HG03139 (cell line): Measurements from ENCODE around the gene BCL2.
A peak's percentile ranks its signal among the peaks of the same experiment; 100 is the strongest.
"Not testable (repeated sequence)": the region's sequence is repeated elsewhere in the genome, so short reads cannot be mapped to it uniquely, and the experiment has no call there.

Experiments
- ATAC-seq: cut with Tn5 transposase; IDR thresholded peaks from one replicate; pipeline ENCODE4 v1.9.1; 2021; ENCODE audit not compliant: unreplicated experiment

The BCL2 gene

GRCh38 chr18:63319383-63320122 is at the start of gene BCL2:
Gene BCL2, minus strand, starts transcription at chr18:63319769.
- peak; percentile 1 for ATAC-seq

GRCh38 chr18:63368611-63369010 is 49.0 kb upstream of the BCL2 start:
- ATAC-seq, result no peak

DNA sequence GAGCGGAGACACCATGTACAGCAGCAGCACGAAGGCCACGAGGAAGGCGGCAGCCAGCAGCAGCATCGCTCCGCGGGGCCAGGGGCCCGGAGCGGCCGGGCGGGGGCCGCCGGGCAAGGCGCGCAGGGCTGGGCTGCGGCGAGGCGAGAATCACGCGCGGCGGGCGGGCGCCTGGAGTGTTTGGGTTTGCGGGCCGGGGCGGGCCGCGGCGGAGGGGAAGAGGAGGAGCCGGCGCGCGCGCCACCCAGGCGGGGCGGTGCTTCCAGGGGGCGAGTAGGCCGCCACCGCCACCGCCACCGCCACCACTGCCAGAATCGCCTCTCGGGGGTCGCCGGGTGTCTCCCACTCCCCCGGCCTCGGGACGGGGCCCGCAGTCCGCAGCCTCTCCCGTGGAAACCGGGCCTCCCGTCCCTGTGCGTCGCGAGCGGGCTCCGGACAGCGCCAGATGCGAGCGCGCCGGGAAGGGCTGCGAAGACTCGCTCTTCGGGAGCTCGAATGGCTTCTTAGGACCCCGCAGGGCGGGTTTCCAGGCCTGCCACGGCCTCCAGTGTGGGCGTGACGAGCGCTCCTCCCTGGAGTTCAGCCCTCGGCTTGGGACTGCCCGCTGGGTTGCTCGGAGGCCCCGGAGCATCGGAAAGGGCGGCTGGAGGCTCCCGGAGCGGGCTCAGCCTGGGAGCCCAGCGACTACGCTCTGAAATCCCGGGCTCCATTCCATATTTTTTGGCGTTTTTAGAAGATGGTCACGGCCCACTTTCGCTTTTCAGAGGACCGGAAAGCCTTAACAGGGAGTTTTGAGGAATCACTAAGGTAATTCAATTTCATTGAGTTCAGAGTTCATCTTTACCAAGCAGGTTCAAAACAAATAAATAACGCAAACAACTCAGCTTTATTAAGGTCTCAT is 47.7 kb upstream of the BCL2 start, which contains the start of gene KDSR:
Gene KDSR (minus strand): TSS at position 154 of the 901 bp plus-strand sequence. CDS start 88 bp downstream, at position 66.
- ATAC-seq, result peak; percentile 77

DNA sequence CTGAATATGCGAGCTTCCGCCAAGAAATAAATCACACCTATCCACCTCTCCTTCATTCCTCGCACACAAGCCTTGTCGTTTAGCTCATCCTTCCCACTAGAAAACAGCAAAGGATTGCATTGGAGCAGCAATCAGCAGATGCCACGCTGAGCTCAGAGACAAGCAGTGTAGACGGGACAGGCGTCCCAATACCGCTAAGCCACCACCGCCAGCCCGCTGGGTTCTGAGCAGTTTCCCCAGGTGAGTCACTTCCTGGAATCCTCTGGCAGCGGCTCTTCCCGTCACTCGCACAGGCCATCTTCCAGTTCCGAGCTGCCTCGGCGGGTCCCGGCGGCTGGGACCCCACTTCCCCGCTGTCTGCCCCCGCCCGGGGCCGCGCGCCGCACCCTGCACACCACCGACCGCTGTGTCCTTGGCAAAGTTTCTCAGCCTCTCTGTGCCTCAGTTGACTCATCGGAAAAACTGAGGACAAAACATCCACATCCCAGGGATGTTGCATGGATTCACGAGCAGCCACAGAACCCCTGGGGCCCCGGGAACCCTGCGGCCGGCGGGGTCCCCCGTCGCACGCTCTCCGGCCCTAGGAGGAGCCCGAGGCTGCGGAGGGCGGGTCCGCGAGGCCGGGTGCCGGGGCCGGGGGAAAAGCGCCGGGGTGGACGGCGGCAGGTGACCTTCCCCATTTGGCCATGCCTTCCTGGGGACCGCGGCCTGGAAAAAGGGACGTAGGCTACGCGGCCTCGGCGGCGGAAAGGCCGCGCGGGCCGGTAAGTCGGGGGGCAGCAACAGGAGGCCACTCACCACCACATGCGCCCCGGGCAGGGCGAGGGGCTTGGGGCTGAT is 46.9 kb upstream of the BCL2 start:
- ATAC-seq, result peak; percentile 35

DNA sequence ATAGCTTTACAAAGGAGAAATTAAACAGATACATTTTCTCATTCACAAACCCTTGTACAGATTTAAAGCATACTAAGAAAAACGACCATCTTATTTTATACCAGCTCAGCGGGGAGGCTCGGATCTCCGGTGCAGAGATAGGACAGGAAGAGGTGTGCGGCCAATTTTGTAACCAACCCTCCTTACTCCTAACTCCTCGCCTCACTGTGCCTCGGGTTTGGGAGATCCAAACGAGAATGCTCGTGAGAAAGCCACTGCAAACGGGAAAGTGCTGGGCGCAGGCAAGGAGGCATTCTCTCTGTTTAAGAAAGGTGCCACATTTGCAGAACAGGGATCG is 46.3 kb upstream of the BCL2 start:
- no peak for ATAC-seq

GRCh38 chr18:63363951-63364350 is 44.4 kb upstream of the BCL2 start:
- no peak for ATAC-seq

DNA sequence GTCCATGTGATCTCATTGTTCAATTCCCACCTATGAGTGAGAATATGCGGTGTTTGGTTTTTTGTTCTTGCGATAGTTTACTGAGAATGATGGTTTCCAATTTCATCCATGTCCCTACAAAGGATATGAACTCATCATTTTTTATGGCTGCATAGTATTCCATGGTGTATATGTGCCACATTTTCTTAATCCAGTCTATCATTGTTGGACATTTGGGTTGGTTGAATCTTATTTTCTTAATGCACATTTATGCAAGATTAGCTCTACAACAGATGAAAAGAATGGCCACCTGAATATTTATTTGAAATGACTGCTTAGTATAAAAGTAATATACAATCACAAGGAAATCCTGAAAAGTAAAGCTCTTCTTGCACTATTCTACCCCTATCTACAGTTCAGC is 43.9 kb upstream of the BCL2 start:
- ATAC-seq, result not testable (repeated sequence)

GRCh38 chr18:63356272-63356896 is 36.8 kb upstream of the BCL2 start:
- no peak for ATAC-seq

DNA sequence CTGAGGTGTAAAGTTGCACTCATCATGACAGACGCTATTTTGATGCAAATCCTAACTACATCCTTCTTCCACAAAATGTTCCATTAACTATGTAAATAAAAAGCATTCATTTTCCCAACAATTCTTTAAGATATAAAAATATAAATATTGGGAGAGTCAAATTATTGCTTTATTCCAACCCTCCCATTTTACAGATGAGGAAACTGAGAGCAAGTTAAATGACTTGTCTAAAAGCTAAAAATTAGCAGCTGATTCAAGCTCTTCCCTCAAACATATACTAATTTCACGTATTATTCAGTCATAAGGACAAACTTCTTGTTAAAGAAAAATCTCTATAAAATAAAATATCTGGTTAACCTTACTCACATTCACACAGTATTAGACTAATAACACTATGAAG is 30.7 kb upstream of the BCL2 start:
- no peak for ATAC-seq

GRCh38 chr18:63348508-63349136 is 29.1 kb upstream of the BCL2 start:
- ATAC-seq, result no peak

DNA sequence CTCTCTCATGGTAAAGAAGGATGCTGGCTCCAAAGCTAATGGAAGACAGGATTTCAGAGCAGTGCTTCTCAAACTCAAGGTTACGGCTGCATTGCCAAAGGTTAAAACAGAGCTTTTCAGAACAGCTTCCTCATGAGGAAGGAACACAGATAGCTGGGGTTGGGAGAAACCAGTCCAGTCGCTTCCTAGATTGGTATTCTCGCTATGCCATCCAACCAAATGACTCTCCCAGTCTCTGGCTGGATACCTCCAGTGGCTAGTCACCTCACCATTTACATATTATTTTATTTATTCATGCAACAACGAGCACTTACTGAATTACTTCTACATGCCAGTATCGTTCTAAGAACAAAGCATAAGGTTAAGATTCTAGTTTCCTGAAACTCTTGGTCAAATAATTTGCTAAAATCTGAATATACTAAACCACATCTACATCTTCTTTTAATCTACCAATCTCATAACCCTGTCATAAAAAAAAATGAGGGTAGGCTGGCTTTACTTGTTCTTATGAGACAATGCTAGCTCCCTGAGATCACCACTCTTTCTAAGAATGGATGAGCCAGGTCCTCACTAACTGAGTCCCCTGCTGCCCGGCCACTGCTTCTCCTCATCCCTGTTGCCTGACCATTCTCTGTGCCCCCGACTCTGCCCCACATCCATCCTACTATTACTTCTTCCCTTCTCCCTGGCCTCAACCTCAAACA is 27.1 kb upstream of the BCL2 start:
- ATAC-seq, result no peak

DNA sequence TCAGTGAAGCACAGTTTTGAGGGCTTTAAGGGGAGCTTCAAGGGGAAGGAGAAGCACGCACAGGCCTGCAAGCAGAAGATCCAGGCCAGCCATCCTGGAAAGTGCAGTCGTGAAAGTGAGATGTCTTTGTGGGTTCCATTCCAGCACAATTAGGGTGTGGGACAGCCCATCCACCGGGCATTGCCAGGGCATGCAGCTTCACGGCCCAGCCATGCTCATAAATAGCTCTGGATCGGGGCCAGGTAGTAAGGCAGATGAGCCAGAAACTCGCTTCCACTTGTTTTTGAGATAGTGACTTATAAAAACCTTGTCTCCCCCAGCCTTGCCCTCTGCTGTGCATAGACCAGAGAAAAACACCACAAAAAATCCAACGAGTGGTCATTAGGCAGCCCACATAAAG is 26.5 kb upstream of the BCL2 start:
- no peak for ATAC-seq

GRCh38 chr18:63344918-63345317 is 25.3 kb upstream of the BCL2 start:
- no peak for ATAC-seq

DNA sequence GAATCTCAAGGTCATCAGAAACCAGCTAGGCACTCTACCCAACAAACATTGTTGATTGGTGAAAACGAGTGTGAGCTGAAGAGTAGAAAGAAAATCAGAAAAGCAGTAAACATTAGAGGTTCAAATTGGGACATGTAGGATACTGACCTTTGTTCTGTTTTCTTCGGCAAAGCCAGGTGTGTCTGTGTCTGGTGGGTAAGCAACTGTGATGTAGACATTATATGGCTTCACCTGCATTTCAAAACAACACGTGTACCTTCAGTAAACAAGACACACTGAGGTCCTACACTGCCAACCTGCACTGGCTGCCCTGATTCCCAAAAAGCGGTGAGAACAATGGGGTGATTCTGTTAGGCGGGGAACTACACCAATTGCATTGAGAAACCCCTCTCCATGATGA is 24.7 kb upstream of the BCL2 start:
- ATAC-seq, result no peak

DNA sequence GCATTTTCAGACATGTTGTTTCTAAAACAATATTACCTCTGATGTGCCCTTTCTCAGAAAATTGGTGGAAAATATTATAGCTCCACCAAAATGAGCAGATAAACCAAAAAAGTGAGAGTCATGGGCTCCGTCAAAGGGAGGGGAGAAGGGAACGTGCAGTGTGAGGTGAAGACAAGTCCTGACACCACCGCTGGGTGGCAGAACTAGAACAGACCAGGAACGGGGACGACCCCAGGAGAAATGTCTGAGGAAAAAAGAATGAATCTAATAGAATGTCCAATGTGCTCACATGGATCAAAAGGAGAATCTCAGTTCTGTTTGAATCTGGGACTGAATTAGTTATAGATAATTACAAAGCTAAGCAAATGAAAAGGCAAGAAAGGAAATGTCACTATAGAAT is 22.6 kb upstream of the BCL2 start:
- ATAC-seq, result no peak

DNA sequence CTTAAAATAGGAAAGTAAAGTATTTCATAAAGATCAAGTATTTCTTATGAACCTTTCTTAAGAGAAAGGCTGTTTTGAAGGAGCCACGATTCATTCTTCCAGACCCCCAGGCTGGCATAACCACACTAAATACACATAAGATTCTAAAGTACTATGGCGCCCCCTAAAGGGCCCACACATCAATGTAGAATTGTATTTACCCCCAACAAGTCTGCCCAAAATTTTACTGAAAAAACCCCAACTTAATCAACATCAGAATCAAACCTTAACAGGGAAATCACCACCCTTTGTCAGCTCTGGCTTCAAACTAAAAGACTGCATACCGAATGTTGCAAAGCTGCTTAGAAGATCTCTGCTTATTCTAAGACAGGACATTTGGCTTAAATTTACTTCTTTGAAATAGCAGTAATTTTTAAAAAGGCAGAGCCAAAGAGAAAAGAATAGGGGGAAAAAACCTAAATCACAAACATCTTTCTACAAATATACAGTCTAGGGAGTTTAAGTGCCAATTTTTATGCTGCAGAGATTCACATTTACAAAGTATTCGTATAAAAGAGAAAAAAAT is 20.4 kb upstream of the BCL2 start:
- ATAC-seq, result no peak

DNA sequence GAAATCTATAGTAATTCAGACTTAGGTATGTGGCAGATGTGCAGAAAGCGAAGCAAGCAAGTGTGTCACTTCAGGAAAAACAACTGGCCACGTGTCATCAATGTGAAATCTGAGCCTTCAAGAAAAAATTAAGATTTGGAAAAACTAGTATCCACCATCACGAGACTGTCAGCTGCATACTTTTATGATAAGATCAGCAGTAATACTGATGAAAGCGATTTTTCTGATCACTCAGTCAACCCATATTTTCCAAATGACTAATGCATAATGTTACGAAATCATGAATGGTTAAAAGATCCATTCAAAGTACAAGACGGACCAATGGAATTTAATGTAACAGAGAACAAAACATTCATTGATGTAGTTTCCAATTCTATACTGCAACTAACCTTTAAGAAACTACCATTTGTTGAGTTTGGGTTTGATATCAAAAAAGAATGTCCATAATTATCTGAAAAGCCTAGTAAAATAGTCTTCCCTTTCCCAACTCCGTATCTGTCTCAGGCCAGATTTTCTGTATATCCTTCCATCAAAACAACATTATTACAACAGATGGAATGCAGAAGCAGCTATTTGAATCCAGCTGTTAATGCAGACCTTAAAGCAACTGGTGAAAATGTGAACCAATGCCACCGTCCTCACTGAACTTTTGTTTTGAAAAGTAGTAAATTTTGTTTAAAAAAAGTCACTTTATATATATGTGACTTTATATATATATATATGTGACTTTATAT is 17.0 kb upstream of the BCL2 start:
- no peak for ATAC-seq

GRCh38 chr18:63331105-63331504 is 11.5 kb upstream of the BCL2 start:
- no peak for ATAC-seq
